ENCODE results near the gene GOLT1A.

The GOLT1A gene

GRCh38 chr1:204213668-204214662, at the start of gene GOLT1A:
TSS of gene GOLT1A (minus strand) at chr1:204213988. CDS start at chr1:204213906, 82 bp downstream.
- no peak for DNase-seq

GRCh38 chr1:204263254-204263910, 49.6 kb upstream of the GOLT1A start:
- no peak for DNase-seq

DNA sequence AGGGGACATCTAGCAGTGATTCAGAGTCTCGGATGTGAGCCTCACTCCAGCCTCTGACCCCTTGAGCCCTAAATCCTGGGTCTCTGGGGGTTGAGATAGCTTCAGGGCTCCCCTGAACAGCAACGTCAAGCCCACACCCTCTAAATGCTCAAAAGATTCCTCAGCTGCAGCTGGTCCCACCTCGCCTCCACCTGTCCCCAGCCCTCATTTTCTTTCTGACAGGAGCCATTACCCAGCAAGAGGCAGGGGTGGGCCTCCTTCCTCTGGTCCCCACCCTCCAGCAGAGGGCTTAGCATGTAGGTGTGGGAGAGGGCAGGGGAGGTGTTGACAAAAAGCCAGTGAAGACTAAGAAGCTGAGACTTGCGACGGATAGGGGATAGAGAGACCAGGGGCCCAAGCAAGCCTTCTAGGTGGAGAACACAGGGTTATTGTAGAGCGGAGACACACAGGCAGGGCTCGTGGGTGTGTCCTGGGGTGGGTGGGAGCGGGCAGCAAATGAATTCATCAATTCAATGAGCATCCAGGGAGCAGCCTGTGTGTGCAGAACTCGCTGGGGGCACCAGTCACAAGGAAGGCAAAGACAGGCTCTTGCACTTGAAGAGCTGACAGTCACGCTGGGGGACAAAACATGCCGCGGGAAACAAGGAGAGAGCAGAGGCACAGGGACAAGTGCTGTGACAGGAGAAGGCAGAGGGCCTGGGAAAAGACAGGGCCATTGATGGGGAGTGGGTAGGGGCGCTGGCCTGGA, 48.9 kb upstream of the GOLT1A start:
- DNase-seq = no peak

- DNase-seq = no peak
These were observed 48.1 kb upstream of the GOLT1A start for GRCh38 chr1:204261746-204262505.

DNA sequence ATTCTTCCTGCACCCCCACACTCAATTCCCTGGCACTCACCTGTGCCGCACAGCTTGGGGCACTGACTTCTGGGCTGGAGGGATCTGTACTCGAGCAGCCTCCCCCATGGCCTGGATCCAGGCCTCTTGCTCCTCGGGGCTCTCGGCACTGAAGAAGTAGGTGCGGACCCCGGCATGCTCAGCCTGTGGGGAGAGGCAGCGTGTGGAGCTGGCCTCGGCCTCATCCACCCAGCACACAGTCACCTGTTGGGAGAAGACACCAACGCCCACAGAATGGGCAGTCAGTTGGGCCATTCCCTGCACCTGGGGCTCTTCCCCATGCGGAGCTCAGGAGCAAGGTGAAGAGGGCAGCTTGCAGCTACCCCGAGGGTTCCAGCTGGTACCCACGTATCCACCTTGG, 47.5 kb upstream of the GOLT1A start:
- DNase-seq = no peak

- no peak for DNase-seq
These were observed 46.9 kb upstream of the GOLT1A start for GRCh38 chr1:204260601-204261197.

GRCh38 chr1:204259782-204260181, 46.0 kb upstream of the GOLT1A start:
- DNase-seq = no peak

DNA sequence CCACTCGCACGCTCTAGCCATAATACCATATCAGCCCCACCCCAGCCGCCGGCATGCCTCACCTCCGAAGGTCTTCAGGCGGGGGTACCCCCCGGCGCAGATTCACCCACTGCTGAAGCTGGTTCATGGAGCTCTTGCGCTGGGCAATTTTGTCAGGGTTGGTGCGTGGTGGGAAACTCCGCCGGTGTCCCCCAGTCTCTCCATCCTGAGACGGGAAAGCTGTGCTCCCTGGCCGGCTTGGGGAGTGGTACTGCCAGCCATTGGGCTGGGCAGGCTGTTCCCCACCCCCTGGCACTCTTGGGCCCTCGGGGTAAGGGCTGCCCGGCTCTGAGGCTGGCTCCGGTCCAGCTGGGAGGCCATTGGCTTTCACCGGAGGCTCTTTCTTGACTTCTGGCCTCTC, 45.4 kb upstream of the GOLT1A start:
- no peak for DNase-seq

- peak; percentile 8 for DNase-seq
These were observed 44.7 kb upstream of the GOLT1A start for GRCh38 chr1:204258213-204259115.

GRCh38 chr1:204257446-204257845, 43.7 kb upstream of the GOLT1A start:
- no peak for DNase-seq

DNA sequence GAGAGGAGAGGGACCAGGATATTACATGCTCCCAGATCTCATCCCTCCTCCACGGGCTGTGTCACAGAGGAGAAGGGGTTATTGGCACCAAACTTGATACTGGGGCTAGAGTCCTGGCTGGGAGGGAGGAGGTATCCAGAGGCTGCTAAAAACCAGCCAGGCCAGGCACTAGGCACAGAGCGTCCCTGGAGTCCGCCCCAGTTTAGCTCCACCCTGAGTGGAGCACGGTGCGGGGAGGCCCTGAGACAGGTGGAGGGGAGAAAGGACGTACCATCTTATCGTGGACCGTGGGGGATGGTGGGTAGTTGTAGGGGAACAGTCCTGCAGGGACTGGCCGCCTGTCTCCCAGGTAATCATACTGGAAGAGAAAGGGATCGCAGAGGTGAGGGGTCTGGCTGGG, 42.7 kb upstream of the GOLT1A start:
- DNase-seq = no peak

DNA sequence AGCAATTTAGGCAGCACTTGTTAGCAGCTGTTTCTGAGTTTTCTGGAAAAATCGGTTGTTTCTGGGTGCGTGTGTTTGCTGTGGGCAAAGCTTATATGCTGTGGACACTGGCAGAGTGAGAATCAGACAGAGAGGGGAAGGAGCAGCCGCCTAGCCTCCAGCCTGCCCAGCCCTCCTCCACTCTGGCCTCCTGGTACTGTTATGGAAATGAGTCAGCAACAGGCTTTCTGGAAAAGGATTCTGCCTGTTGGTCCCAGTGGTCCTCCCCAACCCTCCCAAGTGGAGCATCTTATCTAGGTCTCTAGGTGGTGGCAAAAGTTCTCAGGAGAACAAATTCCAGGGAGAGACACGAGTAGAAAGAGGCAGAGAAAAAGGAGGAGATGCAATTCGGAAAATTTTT, 42.2 kb upstream of the GOLT1A start:
- no peak for DNase-seq

- DNase-seq = peak; percentile 38
These were observed 41.4 kb upstream of the GOLT1A start for GRCh38 chr1:204255225-204255624.

GRCh38 chr1:204254031-204254661, 40.4 kb upstream of the GOLT1A start:
- no peak for DNase-seq

DNA sequence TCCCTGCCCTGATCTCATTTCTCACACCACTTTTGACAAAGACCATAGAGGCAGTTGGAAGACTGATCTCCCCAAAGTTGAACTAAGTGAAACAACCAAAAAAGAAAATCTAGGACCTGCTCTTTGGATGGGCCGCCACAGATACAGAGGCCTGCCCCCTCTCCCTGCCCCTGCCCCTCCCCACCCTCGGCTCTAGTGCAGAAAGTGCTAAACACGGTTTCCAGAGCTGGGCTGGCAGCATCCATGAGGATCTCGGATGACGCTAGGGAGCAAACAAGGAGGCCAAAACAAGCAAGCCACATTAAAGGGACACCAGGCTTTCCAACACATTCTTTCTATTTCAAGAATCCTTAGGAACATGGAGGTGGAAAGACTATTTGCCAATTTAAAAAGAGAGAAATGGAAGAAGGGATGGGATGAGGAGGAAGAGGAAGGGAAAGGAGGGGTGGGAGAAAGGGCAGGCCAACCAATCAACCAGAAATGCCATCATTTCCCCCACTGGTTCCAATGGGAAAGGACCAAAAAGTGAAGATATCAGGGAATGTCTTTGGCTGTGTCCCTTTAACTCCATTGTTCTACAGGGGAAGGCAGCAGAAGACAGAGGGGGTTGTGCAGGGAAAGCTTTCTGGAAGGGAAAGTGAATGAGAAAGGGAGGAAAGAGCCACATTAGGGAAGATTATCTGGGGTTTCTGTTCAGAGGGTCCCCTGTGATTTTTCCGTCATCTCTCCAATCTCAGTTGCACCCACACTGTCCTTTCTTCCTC, 38.3 kb upstream of the GOLT1A start:
- DNase-seq = no peak

DNA sequence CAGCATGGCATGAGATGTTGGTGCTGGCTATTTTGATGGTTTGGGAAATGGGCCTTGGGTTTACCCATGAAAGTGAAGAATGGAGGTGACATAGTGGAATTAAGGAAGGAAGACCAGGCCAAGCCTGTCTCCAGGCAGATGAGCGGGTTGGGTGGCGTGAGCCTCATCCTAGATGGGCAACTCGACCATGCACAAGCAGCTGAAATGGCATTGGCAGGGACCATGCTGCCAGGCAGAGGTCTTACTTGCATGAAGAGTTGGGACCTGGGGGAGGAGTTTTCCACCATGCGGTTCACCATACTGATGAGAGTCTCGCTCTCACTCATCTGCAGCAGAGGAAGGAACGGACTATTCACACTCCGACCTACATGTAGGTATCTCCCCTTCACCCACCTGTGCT, 37.5 kb upstream of the GOLT1A start:
- no peak for DNase-seq

- no peak for DNase-seq
These were observed 36.7 kb upstream of the GOLT1A start for GRCh38 chr1:204250428-204251030.

DNA sequence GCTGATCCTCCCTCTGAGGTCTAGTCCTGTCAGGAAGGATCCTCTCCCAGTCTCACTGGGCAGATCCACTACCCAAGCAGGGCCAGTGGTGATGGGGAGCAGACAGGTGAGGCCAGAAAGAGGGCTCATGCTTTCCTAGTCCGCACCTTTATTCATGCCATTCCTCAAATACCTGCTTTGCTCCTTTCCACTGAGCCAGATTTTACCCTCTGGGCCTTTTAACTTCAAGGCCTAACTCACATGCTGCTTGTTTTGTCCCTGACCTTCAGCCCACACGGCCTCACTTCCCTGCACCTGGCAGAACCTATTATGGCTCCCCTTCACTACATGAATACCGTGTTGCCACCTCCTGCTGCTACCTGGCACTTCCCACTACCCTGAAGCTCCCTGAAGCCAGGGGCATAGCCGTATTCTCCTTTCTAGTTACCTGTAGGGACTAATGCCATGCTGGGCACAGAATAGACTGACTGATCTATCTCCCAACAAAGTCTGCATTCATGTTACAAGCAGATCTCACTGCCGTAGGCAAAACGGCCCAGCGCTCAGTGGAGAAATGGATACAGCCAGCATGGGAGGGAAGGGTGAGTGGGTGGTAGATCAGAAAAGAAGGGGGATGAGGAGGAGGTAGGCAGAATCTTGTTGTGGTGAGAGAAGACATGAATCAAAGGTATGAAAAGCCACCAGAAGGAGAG, 36.1 kb upstream of the GOLT1A start:
- no peak for DNase-seq

GRCh38 chr1:204248954-204249353, 35.2 kb upstream of the GOLT1A start:
- DNase-seq = no peak
